T-helper 1 cell treated with Interleukin-12 subunit alpha and Interleukin-12 subunit beta and Interleukin-4 antibody, amounts not matched to agents 30 ng/mL and 1 ng/mL, for 36 hours (primary cell): ENCODE results near the gene C5orf46. TPM values are rescaled to one million over a fixed set of nuclear protein-coding genes. Genes with fewer than 3 reads are reported as not detected.

Source experiments
- intact Hi-C: fragments of 100-400 bp; cut with micrococcal nuclease; formaldehyde crosslinking; loops from one replicate; pipeline ENCODE4 v1.15.1; 2024
- total RNA-seq: library from RNA; stranded (reverse); gene quantifications from 2 replicates; pipeline ENCODE4 v1.2.3, GENCODE V29; 2022

The C5orf46 gene
- total RNA-seq, 1 donor from 2014 or later: not detected

DNA sequence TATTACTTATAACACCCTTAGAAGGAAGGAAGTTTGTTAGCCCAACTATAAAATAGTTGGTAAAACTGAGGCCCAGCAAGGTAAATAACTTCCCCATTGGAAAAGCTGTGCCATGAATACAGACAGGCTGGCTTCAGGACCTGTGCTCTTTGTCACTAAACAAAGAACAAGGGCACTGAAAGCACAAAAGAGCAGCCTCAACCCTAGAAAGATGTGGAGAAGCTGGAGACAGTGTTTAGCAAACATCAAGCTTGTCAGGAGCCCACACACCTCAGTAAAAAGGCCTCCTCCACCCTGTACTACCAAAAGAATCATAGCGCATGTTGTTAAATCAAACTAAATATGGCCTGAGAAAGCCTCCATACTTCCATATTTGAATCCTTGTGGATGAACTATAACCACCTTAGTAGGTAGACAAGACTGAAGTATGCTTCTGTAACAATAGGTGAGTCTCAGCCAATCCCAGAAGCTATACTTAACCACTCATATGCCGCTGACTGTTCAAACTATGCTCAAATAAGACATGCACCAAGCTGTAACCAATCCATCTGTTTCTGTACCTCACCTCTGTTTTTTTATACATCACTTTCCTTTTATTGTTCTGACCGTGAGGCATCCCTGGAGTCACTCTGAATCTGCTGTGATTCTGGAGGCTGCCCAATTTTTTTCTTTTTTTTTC, 46.2 kb downstream of the C5orf46 start:
- intact Hi-C loops: no loop called here

- intact Hi-C loops: no loop called here
Measured at GRCh38 chr5:147858565-147858964, 47.8 kb downstream of the C5orf46 start.

DNA sequence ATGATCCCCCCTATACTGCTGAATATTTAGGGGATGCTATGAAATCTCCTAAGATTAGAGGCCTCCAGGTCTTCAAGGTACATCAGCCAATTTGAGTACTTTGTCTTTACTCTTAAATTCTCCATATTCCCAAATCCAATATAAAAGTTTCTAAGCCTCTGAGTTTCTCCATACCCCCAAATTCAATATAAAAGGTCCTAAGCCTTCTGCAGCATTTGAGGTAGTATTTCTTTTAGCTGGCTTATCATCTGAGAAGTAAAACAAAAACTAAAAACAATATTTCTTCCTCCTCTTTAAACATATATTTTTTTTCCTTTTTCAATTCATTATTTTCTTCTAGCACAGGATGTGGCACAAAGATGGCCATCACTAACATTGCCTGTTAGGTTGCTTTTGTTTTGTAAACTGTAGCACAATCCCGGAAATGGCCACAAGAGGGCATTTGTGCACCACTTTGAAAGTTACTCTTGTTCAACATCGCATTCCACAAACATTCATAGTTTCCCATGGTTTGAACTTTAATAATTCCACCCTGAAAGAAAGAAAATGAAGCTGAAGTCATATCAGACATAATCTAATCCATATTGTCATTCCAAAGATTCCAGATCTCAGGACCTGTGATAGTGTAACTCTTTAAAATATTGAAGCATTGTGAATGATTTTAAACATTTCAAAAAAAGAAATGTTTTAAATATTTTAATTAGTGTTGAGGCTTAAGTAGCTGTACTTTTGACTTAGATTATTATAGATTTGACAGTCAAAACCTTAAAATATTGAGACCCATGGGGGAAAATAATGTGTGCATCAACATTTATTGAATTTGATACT, 48.8 kb downstream of the C5orf46 start:
- intact Hi-C loops: loop anchor here (1.0 to 2.0 kb wide), 3 partner anchors 77 to 517 kb away; no protein-coding TSS in a partner anchor

DNA sequence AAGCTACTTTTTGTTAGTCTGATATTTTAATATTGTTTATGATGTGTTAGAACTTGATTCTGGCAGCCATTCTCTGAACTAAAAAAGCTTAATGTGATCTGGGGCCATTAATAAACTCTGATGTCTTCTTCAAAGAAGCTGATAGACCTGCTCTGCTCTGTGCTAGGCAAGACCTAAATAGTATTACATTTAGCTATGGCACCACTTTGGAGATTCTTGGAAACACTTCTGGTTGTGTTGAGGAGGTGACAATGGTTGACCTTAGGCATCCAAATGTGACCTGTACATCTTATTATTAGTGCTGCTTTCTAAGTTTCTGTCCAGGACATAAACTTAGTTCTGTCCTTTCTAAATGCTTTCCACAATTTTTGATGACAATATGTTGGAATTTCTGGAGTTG, 49.5 kb downstream of the C5orf46 start:
- intact Hi-C loops: loop anchor here (1.0 to 2.0 kb wide), 3 partner anchors 78 to 518 kb away; no protein-coding TSS in a partner anchor

DNA sequence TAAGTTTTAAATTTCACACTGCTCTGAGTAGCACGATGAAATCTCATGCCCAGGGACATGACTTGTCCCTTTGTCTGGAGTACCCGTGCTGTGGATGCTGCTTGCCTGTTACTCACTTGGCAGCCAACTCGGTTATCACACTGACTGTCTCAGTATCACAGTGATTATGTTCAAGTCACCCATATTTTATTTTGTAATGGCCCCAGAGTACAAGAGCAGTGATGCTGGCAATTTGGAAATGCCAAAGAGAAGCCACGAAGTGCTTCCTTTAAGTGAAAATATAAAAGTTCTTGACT, 50.6 kb downstream of the C5orf46 start:
- intact Hi-C loops: loop anchor here (2.0 kb wide), 1 partner anchor 79 kb away; no protein-coding TSS in a partner anchor

DNA sequence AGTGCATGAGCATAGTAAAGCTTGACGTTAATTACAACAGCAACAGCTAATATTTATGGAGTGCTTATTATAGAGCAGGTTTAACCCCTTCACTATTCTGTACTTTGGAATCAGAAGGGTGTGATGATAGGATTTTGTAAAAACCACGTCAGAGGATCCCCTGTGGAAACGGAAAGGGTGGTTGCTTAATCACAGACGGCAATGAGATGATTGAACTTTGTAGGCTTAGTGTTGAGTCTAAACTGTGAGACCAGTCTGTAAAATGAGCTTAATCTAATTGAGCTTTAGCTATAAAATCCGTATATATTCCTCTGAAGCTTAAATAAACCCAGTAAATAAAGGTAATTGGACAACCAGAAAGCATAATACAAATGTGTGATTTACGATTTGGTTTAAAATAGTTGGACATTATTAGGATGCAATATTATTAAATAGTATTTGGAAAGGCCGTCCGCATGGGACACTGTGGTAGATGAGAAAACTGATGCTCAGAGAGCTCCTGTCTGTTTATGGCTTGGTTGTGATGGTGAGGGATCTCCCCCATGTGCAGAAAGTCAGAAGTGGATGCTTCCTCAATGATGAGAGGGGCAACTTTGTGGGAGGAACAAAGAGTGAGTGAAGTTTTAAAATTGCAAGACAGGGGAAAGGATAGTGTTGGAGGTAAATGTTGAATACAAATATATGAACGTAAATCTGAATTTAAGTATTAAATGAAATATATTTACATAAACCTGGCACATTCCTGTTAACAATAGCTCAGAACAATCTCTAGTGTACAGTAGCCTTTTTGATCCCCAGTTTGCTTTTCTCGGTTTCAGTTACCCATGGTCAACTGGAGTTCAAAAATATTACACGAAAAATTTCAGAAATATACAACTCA, 51.2 kb downstream of the C5orf46 start:
- intact Hi-C loops: no loop called here

GRCh38 chr5:147854331-147854730, 52.0 kb downstream of the C5orf46 start:
- intact Hi-C loops: no loop called here

GRCh38 chr5:147853372-147853987, 52.9 kb downstream of the C5orf46 start:
- intact Hi-C loops: no loop called here

DNA sequence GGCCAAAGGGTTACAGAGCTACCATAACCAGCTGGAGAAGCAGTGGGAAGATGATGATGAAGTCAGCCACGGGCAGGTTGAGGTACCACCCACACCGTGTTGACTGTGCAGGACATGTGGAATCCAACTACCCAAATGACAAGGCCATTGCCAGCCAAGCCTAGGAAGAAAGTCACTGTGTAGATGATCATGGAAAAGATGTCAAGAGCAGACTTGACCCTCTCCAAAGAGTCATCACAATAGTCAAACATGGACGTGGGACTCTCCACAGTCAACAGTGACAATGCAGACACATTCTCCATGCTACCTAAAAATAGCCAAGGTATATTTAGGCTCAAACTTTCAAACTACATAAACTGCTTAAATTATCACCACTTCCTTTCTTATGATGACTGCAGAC, 54.0 kb downstream of the C5orf46 start:
- intact Hi-C loops: no loop called here

DNA sequence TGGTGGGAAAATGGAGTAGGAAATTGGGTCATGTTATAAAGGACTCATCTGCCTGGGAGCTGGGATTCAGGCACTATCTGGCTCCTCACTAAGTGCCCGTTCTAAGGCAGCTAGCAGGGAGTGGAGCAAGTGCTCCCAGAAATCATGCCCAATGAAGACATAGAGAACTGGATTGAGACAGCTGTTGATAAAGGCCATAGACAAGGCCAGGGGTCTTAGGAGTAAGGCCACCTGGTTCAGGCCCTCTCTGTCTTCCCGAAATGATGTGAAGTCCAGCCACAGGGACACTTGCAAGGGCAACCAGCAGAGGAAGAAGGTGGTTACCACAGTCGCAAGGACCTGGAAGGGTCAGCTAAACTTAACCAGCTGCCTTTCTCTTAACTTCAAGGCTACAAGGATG, 54.8 kb downstream of the C5orf46 start:
- intact Hi-C loops: no loop called here

DNA sequence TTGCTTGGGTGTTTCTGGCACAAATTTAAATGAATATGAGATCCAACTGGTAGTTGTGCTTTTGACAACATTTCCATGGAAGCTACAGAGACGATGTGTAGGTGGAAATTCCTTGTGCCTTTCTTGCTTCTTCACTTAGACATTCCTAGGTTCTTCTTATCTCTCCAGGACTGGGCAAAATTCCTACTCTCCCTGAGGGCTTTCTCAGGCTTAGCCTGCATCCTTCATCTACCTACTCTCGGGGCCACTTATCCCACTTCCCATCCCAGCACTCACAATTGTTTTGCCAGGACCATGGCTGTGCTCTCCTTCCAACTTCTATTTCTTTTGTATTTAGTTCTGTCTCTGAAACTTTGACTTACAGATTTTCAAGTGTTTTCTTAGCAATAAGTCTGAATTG, 57.1 kb downstream of the C5orf46 start:
- intact Hi-C loops: no loop called here

DNA sequence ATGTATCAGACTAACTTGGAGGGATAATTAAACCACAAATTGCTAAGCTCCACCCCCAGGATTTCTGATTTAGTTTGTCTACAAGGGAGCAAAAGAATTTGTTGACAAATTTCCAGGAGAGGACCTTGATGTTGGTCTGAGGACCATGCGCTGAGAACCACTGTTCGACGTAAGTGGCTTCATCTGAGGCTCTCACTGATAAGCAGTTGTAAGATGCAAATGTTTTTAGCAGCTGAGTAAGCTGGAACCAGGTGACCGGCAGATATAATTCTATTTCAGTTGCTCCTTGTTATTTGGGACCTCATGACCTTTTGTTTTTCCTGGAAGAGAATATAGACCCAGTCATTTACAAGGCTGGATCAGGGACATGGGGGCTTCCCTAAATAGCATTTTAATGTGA, 60.7 kb downstream of the C5orf46 start:
- intact Hi-C loops: no loop called here

- intact Hi-C loops: no loop called here
Measured at GRCh38 chr5:147844846-147845245, 61.5 kb downstream of the C5orf46 start.

DNA sequence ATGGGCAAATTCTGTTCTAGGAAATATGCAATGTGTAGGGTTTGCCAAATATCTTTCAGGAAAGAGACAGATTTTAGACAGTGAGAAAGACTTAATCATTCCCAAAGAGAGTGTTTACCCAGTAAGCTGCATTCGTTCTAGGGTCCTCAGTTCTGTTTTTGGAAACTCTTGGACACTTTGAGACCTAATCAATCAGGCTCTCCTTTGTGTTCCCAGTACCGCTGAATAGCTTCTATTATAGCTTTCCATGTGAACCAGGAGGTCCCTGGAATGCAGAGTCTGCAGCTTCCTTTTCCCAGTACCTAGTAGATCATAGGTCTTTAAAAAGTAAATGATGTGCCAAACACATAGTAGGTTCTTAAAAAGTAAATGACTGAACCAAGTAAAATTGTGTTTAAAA, 63.5 kb downstream of the C5orf46 start:
- intact Hi-C loops: no loop called here

Other genes with a start within 250 kb of the C5orf46 start
- gene JAKMIP2, start 123.8 kb downstream of the C5orf46 start, total RNA-seq: 5.5 and 6.3 TPM in 2 replicates
- not detected in 2 replicates for gene SPINK1, start 74.9 kb downstream of the C5orf46 start, total RNA-seq
- gene SCGB3A2, start 27.8 kb downstream of the C5orf46 start, total RNA-seq: not detected in 2 replicates
- not detected in 2 replicates for gene SPINK5, start 157.4 kb upstream of the C5orf46 start, total RNA-seq